ENCODE measurements around the gene SEC14L5. TPM values are rescaled to one million over a fixed set of nuclear protein-coding genes. Genes with fewer than 3 reads are reported as not detected.

Gene SEC14L5
- polyA plus RNA-seq, 3 donors, result 0.03 TPM; not detected in 2

DNA sequence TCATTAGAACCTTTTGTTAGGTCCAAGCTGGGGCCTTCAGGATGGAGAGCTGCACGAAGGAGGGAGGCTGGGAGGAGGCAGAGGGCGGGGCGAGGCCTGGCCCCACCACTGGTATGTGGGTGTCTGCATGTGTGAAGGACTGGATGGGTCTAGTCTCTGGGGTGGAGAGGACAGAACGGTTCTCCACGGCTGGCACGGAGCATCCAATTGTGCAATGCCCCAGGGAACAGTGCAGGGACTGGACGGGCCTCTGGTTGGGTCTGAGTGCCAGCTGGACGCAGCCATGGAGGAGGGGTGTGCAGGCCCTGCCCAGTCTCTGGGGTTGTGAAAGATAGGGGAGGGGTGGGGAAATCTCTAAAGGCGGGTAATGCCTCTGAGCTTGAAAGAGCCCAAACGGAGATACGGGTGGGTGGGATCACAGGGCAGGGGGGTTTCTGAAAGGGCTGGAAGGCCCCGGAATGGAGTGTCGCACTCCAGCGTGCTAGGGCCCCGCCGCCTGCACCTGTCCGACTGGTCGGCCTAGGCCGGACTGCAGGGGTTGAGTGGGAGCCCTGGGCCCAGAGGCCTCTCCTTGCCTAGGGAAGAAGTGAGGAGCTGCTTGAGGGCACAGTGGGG, 22.8 kb upstream of the SEC14L5 start:
- no peak for DNase-seq
- TF ChIP-seq, protein P1, sequence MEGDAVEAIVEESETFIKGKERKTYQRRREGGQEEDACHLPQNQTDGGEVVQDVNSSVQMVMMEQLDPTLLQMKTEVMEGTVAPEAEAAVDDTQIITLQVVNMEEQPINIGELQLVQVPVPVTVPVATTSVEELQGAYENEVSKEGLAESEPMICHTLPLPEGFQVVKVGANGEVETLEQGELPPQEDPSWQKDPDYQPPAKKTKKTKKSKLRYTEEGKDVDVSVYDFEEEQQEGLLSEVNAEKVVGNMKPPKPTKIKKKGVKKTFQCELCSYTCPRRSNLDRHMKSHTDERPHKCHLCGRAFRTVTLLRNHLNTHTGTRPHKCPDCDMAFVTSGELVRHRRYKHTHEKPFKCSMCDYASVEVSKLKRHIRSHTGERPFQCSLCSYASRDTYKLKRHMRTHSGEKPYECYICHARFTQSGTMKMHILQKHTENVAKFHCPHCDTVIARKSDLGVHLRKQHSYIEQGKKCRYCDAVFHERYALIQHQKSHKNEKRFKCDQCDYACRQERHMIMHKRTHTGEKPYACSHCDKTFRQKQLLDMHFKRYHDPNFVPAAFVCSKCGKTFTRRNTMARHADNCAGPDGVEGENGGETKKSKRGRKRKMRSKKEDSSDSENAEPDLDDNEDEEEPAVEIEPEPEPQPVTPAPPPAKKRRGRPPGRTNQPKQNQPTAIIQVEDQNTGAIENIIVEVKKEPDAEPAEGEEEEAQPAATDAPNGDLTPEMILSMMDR (IDR thresholded peaks at IDR 0.05), result no peak
- Mint-ChIP-seq H3K36me3 (no peaks in the 10 kb centered on the region), H3K4me3 (peak overlapping the region in 1 of 2 donors; percentile 68), H3K27me3 (ENCODE audit: low read depth in 3 of 3) (peaks cover 49 to 63% (median 52%) of the 10 kb centered on the region in 3 donors), H3K4me1 (peaks cover 9% of the 10 kb centered on the region), H3K27ac (peak overlapping the region in 1 of 7 donors; percentile 27), H3K9me3 (peaks cover 0 to 19% (median 5%) of the 10 kb centered on the region in 7 donors)
- H3K4me2 ChIP-seq (replicated peaks; ENCODE audit: extremely low read depth, low read length, poor library complexity, severe bottlenecking), result no peak overlapping the region
- H4K20me1 ChIP-seq (ENCODE audit: insufficient read depth, low read length), result no peaks in the 10 kb centered on the region
- H3K79me2 ChIP-seq (ENCODE audit: insufficient read depth, low read length), result no peaks in the 10 kb centered on the region
- no peak overlapping the region for H2AFZ ChIP-seq (ENCODE audit: insufficient read depth, low read depth, low read length, poor library complexity, severe bottlenecking)
- H3K9ac ChIP-seq (ENCODE audit: insufficient read depth, low read length, poor library complexity, severe bottlenecking), result no peak overlapping the region
- intact Hi-C loops (cut with micrococcal nuclease), result no loop called here
- H3K4me3 ChIP-seq (replicated peaks in 1 of 3; ENCODE audit: low read depth in 2 of 3, low read length in 3 of 3), result no peak overlapping the region
- peaks cover 20 to 40% of the 10 kb centered on the region in 2 donors for H3K27me3 ChIP-seq (ENCODE audit: control insufficient read depth in 2 of 2, insufficient read depth in 2 of 2, low read length in 2 of 2)
- H3K4me1 ChIP-seq (ENCODE audit: control insufficient read depth in 1 of 2, insufficient read depth in 2 of 2, low read length in 2 of 2), result peaks cover 9 to 10% of the 10 kb centered on the region in 2 donors
- no peaks in the 10 kb centered on the region for H3K36me3 ChIP-seq (replicated peaks in 1 of 2; ENCODE audit: control insufficient read depth in 1 of 2, insufficient read depth in 2 of 2, low read length in 2 of 2)
- H3K9me3 ChIP-seq (replicated peaks in 1 of 2; ENCODE audit: control insufficient read depth in 1 of 2, insufficient read depth in 1 of 2, low read length in 2 of 2), result peaks cover 0 to 12% of the 10 kb centered on the region in 2 donors
- 83% methylated on average over 17 of the region's 19 CpGs for WGBS (ENCODE audit: insufficient coverage)
- H3K27ac ChIP-seq (ENCODE audit: low read depth in 1 of 2, low read length in 2 of 2), result no peak overlapping the region

DNA sequence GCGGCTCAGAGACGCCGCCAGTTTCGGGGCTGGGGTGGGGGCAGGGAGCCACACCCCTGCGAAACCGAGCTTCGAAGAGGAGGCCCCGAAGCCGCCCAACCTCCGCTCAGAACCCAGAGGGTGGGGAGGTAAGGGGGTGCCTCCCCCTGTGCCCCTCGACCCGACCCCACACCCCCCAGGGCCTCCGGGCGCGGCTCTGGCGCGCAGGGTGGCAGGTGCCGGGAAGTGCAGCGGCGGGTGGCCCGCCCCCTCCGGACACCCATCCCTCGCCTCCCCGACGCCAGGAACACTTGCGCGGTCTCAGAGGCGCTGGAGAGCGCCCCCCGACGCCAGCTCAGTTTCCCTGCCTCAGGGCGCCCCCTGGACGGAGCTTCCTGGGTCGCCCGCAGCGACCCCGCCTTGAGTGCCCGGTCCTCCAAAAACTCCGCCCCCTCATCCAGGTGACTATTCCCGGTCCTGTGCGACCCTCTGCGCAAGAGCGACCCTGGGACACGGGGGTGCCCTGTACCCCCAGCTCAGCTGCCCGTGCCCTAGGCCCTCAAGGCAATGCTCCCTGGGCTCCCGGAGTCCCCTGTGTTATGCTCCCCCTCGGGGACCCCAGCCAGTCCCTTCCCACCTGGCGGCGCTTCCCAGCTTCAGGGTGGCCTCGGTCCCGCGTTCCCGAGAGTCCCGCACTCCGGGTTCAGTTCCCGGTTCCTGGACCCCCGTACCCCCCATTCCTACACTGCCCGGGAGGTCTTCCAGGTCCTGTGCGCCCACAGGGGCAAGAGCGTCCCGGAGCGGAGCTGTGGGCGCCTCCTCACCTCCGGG, 21.7 kb upstream of the SEC14L5 start:
- Histone ChIP-seq H3K79me2 (ENCODE audit: insufficient read depth, low read length) (no peaks in the 10 kb centered on the region), H3K4me2 (replicated peaks; ENCODE audit: extremely low read depth, low read length, poor library complexity, severe bottlenecking) (peak overlapping the region; percentile 31), H3K4me3 (replicated peaks in 1 of 3; ENCODE audit: low read depth in 2 of 3, low read length in 3 of 3) (peak overlapping the region in 1 of 3 experiments; percentile 14), H4K20me1 (ENCODE audit: insufficient read depth, low read length) (no peaks in the 10 kb centered on the region), H3K36me3 (replicated peaks in 1 of 2; ENCODE audit: control insufficient read depth in 1 of 2, insufficient read depth in 2 of 2, low read length in 2 of 2) (no peaks in the 10 kb centered on the region), H3K9ac (ENCODE audit: insufficient read depth, low read length, poor library complexity, severe bottlenecking) (no peak overlapping the region), H3K4me1 (ENCODE audit: control insufficient read depth in 1 of 2, insufficient read depth in 2 of 2, low read length in 2 of 2) (peaks cover 9 to 10% of the 10 kb centered on the region in 2 donors), H3K9me3 (replicated peaks in 1 of 2; ENCODE audit: control insufficient read depth in 1 of 2, insufficient read depth in 1 of 2, low read length in 2 of 2) (peaks cover 0 to 12% of the 10 kb centered on the region in 2 donors), H3K27ac (ENCODE audit: low read depth in 1 of 2, low read length in 2 of 2) (no peak overlapping the region), H2AFZ (ENCODE audit: insufficient read depth, low read depth, low read length, poor library complexity, severe bottlenecking) (no peak overlapping the region), H3K27me3 (ENCODE audit: control insufficient read depth in 2 of 2, insufficient read depth in 2 of 2, low read length in 2 of 2) (peaks cover 20 to 40% of the 10 kb centered on the region in 2 donors)
- Mint-ChIP-seq H3K27ac (peak overlapping the region in 1 of 7 donors; percentile 31), H3K4me3 (peak overlapping the region in 1 of 2 donors; percentile 84), H3K4me1 (peaks cover 9% of the 10 kb centered on the region), H3K9me3 (peaks cover 0 to 19% (median 5%) of the 10 kb centered on the region in 7 donors), H3K36me3 (no peaks in the 10 kb centered on the region), H3K27me3 (ENCODE audit: low read depth in 3 of 3) (peaks cover 49 to 58% (median 49%) of the 10 kb centered on the region in 3 donors)
- no peak for DNase-seq
- 1% methylated on average over 43 of the region's 64 CpGs for WGBS (ENCODE audit: insufficient coverage)
- TF ChIP-seq, protein P1 (IDR thresholded peaks at IDR 0.05), result no peak
- intact Hi-C loops (cut with micrococcal nuclease), result no loop called here

Data from CD14-positive monocyte (primary cell).